HT-29 (cell line): ENCODE measurements around the gene CSNK1G2. TPM values are rescaled to one million over a fixed set of nuclear protein-coding genes. Genes with fewer than 3 reads are reported as not detected.

ENCODE experiments used
- DNase-seq: peaks from one replicate; pipeline ENCODE4 v3.0.0-alpha.2; 2015; ENCODE audit warnings: low spot score
- total RNA-seq: library from RNA; depleted of rRNA; stranded (reverse); fragments of >200 nt; shearing (Covaris generic); gene quantifications from 2 replicates; pipeline ENCODE4 v1.2.3, GENCODE V29; 2014

Gene CSNK1G2
- total RNA-seq, 1 experiment from 2014 or later = 175 TPM

GRCh38 chr19:1944088-1944915 lies 3.3 kb downstream of the CSNK1G2 start:
- no peak for DNase-seq

GRCh38 chr19:1944916-1945561 lies 4.1 kb downstream of the CSNK1G2 start:
- DNase-seq = no peak

- DNase-seq = no peak
These were observed 4.9 kb downstream of the CSNK1G2 start for GRCh38 chr19:1945899-1946298.

- no peak for DNase-seq
These were observed 6.8 kb downstream of the CSNK1G2 start for GRCh38 chr19:1947651-1948209.

- no peak for DNase-seq
These were observed 8.5 kb downstream of the CSNK1G2 start for GRCh38 chr19:1949304-1950101.

GRCh38 chr19:1950640-1951039 lies 9.7 kb downstream of the CSNK1G2 start:
- no peak for DNase-seq

- no peak for DNase-seq
These were observed 11.7 kb downstream of the CSNK1G2 start for GRCh38 chr19:1952635-1953034.

GRCh38 chr19:1953037-1953436 lies 12.1 kb downstream of the CSNK1G2 start:
- DNase-seq = no peak

GRCh38 chr19:1953441-1954094 lies 12.6 kb downstream of the CSNK1G2 start:
- no peak for DNase-seq

- no peak for DNase-seq
These were observed 13.6 kb downstream of the CSNK1G2 start for GRCh38 chr19:1954532-1954933.

- no peak for DNase-seq
These were observed 14.5 kb downstream of the CSNK1G2 start for GRCh38 chr19:1955171-1956121.

GRCh38 chr19:1956122-1956494 lies 15.1 kb downstream of the CSNK1G2 start:
- no peak for DNase-seq

- DNase-seq = no peak
These were observed 16.0 kb downstream of the CSNK1G2 start for GRCh38 chr19:1956868-1957492.

- DNase-seq = no peak
These were observed 16.7 kb downstream of the CSNK1G2 start for GRCh38 chr19:1957562-1958248.

GRCh38 chr19:1959928-1960589 lies 19.1 kb downstream of the CSNK1G2 start:
- DNase-seq = no peak

- DNase-seq = no peak
These were observed 20.3 kb downstream of the CSNK1G2 start for GRCh38 chr19:1961000-1961883.

GRCh38 chr19:1962674-1963073 lies 21.7 kb downstream of the CSNK1G2 start:
- DNase-seq = no peak
